SK-N-MC (cell line): ENCODE results near the gene BTF3L4.

ENCODE experiments used
- DNase-seq: peaks from one replicate; pipeline ENCODE4 v3.0.0-alpha.2; 2011; ENCODE audit warnings: low read depth, low spot score
- H3K27ac ChIP-seq: fragments of 200-600 bp; sonication (generic); 2 replicates; pipeline ENCODE4 v1.5.1; 2016; ENCODE audit warnings: mixed run types
- H3K36me3 ChIP-seq: fragments of 200-600 bp; sonication (generic); 2 replicates; pipeline ENCODE4 v1.6.1; 2017; ENCODE audit warnings: antibody characterized with exemption, low read length, mixed read lengths; ENCODE audit not compliant: insufficient read depth
- H3K4me3 ChIP-seq: fragments of 200-600 bp; sonication (generic); 2 replicates; pipeline ENCODE4 v1.5.1; 2016
- H3K9ac ChIP-seq: fragments of 200-600 bp; sonication (generic); 2 replicates; pipeline ENCODE4 v1.8.0; 2017; ENCODE audit warnings: mixed run types, mixed read lengths; ENCODE audit not compliant: insufficient read length
- H3K9me3 ChIP-seq: fragments of 200-600 bp; sonication (generic); 2 replicates; pipeline ENCODE4 v1.6.1; 2017; ENCODE audit warnings: low read depth, mild to moderate bottlenecking, antibody characterized with exemption, low read length, moderate library complexity, mixed read lengths
- EZH2 ChIP-seq: fragments of 200-600 bp; sonication (generic); IDR thresholded peaks from one replicate; pipeline ENCODE4 v1.6.1; 2017; ENCODE audit warnings: antibody characterized with exemption
- FOXP2 ChIP-seq: optimal IDR thresholded peaks from 2 replicates; pipeline ENCODE3; 2011; ENCODE audit warnings: mild to moderate bottlenecking, moderate library complexity; ENCODE audit not compliant: insufficient read depth; ENCODE audit errors: extremely low read length, control extremely low read depth
- POLR2AphosphoS5 ChIP-seq: IDR thresholded peaks from 2 replicates; pipeline ENCODE4 v1.6.1; 2012; ENCODE audit warnings: mild to moderate bottlenecking, low read depth, low read length, borderline replicate concordance

Gene BTF3L4

DNA sequence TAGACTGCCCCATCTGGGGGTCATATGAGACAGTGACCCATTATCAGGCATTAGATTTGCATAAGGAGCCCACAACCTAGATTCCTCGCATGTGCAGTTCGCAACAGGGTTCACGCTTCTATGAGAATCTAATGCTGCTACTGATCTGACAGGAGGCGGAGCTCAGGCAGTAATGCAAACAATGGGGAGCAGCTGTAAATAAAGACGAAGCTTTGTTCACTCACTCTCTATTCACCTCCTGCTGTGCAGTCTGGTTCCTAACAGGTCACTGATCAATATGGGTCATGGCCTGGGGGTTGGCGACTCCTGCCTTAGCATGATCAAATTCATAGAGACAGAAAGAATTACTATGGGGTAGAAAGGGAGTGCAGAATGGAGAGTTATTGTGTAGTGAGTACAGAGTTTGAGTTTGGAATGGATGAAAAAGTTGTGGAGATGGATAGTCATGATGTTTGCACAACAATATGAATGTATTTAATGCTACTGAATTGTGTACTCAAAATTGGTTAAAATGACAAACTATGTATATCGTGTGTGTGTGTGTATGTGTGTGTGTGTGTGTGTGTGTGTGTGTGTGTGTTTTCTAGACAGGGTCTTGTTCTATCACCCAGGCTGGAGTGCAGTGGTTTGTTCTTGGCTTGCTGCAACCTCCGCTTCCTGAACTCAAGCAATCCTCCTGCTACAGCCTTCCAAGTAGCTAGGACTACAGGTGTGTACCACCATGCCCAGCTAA, 42.2 kb downstream of the BTF3L4 start:
- no peak for DNase-seq
- Histone ChIP-seq H3K9ac (no peak overlapping the region), H3K36me3 (no peaks in the 10 kb centered on the region), H3K4me3 (no peak overlapping the region), H3K27ac (no peak overlapping the region), H3K9me3 (no peaks in the 10 kb centered on the region)
- TF ChIP-seq EZH2: no peak
- TF ChIP-seq POLR2AphosphoS5: no peak
- TF ChIP-seq FOXP2: no peak

DNA sequence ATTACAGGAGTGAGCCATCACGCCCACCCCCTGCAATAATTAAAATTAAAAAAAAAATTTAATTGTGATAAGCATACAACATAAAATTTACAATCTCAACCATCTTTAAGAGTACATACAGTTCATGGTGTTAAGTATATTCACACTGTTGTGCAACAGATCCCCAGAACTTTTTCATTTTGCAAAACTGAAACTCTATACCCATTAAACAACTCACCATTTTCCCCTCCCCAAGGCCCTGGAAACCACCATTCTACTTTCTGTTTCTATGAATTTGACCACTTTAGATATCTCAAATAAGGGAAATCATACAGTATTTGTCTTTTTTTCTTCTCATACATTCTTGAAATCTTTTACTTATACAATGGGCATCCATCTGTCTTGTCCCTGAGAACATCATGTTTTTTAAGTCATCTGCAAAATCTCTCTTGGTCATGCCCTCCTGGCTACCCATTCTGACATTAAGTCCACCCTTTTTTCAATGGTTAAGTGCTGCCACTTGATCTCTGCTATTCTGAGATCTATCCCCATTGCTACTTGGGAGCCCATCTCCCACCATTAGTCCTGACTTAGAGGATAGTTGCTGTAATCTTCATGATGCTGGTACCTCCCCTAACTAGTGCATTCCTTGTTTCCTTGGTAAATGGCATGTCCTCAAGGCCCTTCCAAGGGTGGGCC, 46.4 kb downstream of the BTF3L4 start:
- no peak for TF ChIP-seq POLR2AphosphoS5
- no peak for TF ChIP-seq EZH2
- no peak for TF ChIP-seq FOXP2
- Histone ChIP-seq H3K36me3 (no peaks in the 10 kb centered on the region), H3K4me3 (no peak overlapping the region), H3K27ac (no peak overlapping the region), H3K9me3 (no peaks in the 10 kb centered on the region), H3K9ac (no peak overlapping the region)
- no peak for DNase-seq

DNA sequence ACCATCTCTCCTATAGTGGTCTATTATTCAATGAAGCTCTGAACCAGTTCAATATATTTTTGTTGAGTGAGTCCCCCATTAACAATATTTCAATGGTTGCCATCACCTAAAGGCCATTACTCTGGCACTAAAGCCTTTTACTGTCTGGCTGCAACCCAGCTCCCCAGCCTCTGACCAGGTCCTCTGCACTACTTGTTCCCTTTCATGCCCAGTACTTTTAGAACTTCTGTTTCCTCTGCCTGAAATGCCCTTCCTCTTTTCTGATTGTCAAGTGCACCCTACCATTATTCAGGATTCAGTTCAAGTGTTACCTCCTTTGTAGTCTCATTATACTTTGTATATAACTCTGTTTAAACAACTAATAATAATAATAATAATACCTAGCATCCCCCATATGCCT, 55.4 kb downstream of the BTF3L4 start:
- H3K9ac ChIP-seq: no peak overlapping the region
- DNase-seq: no peak

DNA sequence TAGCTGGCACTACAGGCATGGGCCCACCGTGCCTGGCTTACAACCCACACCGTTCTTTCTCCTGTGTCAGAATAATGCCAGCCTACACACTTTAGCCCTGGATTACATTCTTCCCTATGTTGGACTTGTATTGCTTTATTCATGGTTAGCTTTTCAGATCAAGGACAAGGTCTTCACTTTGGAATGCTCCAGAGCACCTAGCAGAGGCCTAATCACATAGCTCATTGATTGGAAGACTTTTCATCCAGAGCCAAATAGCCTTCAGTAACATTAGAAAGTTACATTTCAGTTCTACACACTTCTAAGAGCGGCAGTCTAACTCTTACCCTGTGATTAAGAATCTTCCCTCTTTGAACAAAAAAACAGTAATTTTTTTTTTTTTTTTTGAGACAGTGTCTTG, 56.4 kb downstream of the BTF3L4 start:
- no peak overlapping the region for H3K9ac ChIP-seq

More for the DNA sequence above, 55.4 kb downstream of the BTF3L4 start:
- Histone ChIP-seq H3K27ac (no peak overlapping the region), H3K4me3 (no peak overlapping the region), H3K9me3 (no peaks in the 10 kb centered on the region), H3K36me3 (no peaks in the 10 kb centered on the region)
- TF ChIP-seq POLR2AphosphoS5 (no peak), FOXP2 (no peak), EZH2 (no peak)

DNA sequence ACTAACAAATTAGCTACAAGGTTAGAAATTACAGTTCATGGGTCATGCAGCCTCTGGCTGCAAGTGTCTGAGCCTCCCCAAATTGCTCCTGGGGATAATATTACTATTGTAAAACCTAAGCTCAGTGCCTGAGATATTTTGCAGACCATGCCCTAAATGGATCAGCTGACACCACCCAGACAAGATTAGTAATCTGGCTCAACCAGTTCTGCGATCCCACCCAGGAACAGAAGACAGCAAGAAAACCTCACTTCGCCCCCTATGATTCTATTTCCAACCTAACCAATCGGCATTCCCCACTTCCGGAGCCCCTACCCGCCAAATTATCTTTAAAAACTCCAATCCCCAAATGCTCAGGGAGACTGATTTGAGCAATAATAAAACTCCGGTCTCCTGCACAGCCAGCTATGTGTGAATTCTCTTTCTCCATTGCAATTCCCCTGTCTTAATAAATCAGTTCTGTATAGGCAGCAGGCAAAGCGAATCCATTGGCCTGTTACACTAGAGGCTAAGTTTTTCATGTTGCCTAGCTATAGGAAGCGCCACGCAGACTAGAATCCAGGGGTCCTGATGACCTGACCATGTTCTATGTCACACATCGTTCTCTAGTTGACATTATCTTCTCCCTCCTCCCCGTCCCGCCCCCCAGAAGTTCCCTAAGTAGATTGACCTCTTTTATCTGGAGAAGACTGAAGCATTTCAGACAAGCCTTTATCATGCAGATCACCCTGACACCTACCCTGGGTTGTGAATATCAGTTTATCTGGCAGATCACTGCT, 63.4 kb downstream of the BTF3L4 start:
- TF ChIP-seq FOXP2 (no peak), EZH2 (no peak), POLR2AphosphoS5 (no peak)
- no peak overlapping the region for H3K27ac ChIP-seq
- H3K9me3 ChIP-seq: no peaks in the 10 kb centered on the region
- no peak overlapping the region for H3K4me3 ChIP-seq
- H3K36me3 ChIP-seq: no peaks in the 10 kb centered on the region
- no peak for DNase-seq
- no peak overlapping the region for H3K9ac ChIP-seq

More for the DNA sequence above, 56.4 kb downstream of the BTF3L4 start:
- Histone ChIP-seq H3K4me3 (no peak overlapping the region), H3K36me3 (no peaks in the 10 kb centered on the region), H3K27ac (no peak overlapping the region), H3K9me3 (no peaks in the 10 kb centered on the region)
- TF ChIP-seq POLR2AphosphoS5 (no peak), FOXP2 (no peak), EZH2 (no peak)
- no peak for DNase-seq

- TF ChIP-seq POLR2AphosphoS5: no peak
- no peaks in the 10 kb centered on the region for H3K36me3 ChIP-seq
Measured at GRCh38 chr1:52122384-52122783, 66.3 kb downstream of the BTF3L4 start.

DNA sequence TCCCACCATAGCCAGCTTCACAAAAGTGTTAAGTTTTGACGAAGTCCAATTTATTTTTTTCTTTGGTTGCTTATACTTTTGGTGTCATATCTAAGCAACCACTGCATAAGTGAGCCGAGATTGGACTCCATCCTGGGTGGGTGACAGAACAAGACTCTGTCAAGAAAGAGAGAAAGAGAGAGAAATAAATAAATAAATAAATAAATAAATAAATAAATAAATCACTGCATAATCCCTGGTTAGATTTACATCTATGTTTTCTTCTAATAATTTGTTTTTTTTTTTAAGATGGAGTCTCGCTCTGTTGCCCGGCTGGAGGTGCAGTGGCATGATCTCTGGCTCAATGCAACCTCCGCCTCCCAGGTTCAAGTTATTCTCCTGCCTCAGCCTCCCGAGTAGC, 67.5 kb downstream of the BTF3L4 start:
- no peaks in the 10 kb centered on the region for H3K36me3 ChIP-seq
- no peak overlapping the region for H3K9ac ChIP-seq
- H3K9me3 ChIP-seq: no peaks in the 10 kb centered on the region
- no peak for DNase-seq
- no peak overlapping the region for H3K27ac ChIP-seq
- H3K4me3 ChIP-seq: no peak overlapping the region
- no peak for TF ChIP-seq EZH2

More at GRCh38 chr1:52122384-52122783, 66.3 kb downstream of the BTF3L4 start:
- H3K9ac ChIP-seq: no peak overlapping the region
- H3K27ac ChIP-seq: no peak overlapping the region
- no peaks in the 10 kb centered on the region for H3K9me3 ChIP-seq
- no peak for DNase-seq
- no peak overlapping the region for H3K4me3 ChIP-seq

DNA sequence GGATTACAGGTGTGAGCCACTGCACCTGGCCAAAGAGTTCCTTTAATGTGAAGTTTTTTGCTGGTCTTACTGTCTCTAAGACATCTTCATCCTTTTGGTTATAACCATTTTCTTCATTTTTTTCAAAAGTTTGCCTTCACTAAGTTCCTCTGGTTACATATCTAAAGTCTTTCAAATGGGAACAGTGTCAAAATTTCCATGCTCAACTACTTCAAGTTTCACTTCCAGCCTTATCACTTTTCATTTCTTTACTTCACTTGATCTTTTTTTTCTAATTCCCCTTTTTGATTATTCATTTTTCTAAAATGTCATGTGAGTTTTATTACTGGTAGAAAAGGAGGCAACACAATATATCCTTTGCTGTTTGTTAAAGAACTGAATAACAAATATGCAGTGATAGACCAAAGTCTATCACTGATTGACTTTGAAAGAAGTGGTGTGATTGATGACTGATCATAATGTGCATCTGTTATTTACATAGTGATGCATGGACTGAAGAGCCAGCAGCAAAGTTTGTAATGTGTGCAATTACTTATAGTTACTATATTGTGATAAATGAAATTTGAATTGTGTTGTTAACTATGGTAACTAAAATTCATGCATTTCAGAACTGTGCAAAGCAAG, 69.8 kb downstream of the BTF3L4 start:
- Histone ChIP-seq H3K36me3 (no peaks in the 10 kb centered on the region), H3K27ac (no peak overlapping the region), H3K4me3 (no peak overlapping the region), H3K9me3 (no peaks in the 10 kb centered on the region), H3K9ac (no peak overlapping the region)
- TF ChIP-seq POLR2AphosphoS5 (no peak), FOXP2 (no peak), EZH2 (no peak)
- no peak for DNase-seq
